Motor neuron (in vitro differentiated cells): ENCODE results near the gene IRAK4. TPM values are rescaled to one million over a fixed set of nuclear protein-coding genes. Genes with fewer than 3 reads are reported as not detected.

Experiments used
- ATAC-seq, 8 experiments: fragments of 200-7000 bp; cut with Tn5 transposase; replicated peaks in 6 of 8; 2 replicates each; pipeline ENCODE4 v1.8.0; 2021; ENCODE audit warnings: mild to moderate bottlenecking in 8 of 8, moderate library complexity in 8 of 8
- H3K27ac ChIP-seq, 2 donors: fragments of 250-450 bp; sonication (Bioruptor Pico); 2 replicates each; pipeline ENCODE4 v1.9.0; 2021; ENCODE audit warnings: antibody characterized with exemption in 2 of 2, mild to moderate bottlenecking in 2 of 2, moderate library complexity in 1 of 2
- H3K4me1 ChIP-seq, 2 donors: fragments of 250-450 bp; sonication (Bioruptor Pico); replicated peaks in 1 of 2; 2 replicates each; pipeline ENCODE4 v1.6.1; 2021; ENCODE audit warnings: antibody characterized with exemption in 2 of 2, mild to moderate bottlenecking in 2 of 2, moderate library complexity in 1 of 2
- H3K4me3 ChIP-seq, 5 donors: fragments of 250-450 bp; sonication (Bioruptor Pico); 2 replicates each; pipeline ENCODE4 v1.9.0; 2021; ENCODE audit warnings: antibody characterized with exemption in 5 of 5, mild to moderate bottlenecking in 5 of 5, moderate library complexity in 4 of 5
- WGBS, 10 experiments: fragments of 450-650 bp; shearing (Covaris generic); methylation state at CpG; one replicate each; pipeline ENCODE4 v1.0.0; 2022; 5-methylcytosine and 5-hydroxymethylcytosine counted together
- in situ Hi-C, 9 experiments: fragments of 400-800 bp; cut with MboI; loops; one replicate each; pipeline ENCODE4 v1.15.0; 2021; ENCODE audit warnings: low sequenced_read_pairs in 9 of 9, low pct_unique_long_range_greater_than_20kb in 2 of 9; ENCODE audit not compliant: unreplicated experiment in 9 of 9
- total RNA-seq, 8 experiments: library from RNA; unstranded; fragments of 300-600 nt; gene quantifications; 2 replicates each; pipeline versions ENCODE4 v1.2.3 to v1.2.4, GENCODE V29; 2022

IRAK4 gene
- total RNA-seq, 8 experiments from 2014 or later, result 4.2 to 18.4 (median 7.8) TPM

DNA sequence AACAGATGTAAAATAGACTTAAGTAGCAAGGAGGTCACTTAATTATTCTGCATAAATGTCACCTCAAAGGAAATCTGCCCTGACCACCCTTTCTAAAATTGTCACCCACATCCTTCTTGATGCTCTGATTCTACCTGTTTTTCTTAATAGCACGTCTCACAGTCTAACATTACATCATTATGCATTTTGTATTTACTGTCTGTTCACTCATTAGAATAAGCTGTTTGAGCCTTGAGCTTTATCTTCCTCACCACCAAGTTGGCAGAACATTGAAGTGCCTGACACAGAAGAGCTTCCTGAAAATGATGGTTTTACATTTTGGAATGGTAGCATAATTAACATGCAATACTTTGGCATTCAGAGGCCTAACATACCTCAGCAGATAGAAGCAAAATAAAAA, 68.3 kb downstream of the IRAK4 start:
- Histone ChIP-seq H3K27ac (no peak overlapping the region), H3K4me3 (no peak overlapping the region), H3K4me1 (no peaks in the 10 kb centered on the region)
- 0 to 100% (median 35%) methylated on average over 1 of the region's 1 CpG; no CpG with 5 or more reads in 2 of the 10 experiments for WGBS, 10 experiments
- in situ Hi-C loops, result no loop called here
- ATAC-seq, result peak in 2 of 8 experiments; percentile 69 to 78

- WGBS, 10 experiments, result 40 to 100% (median 81%) methylated on average over 1 to 4 of the region's 4 CpGs; no CpG with 5 or more reads in 1 of the 10 experiments
- peaks cover 0 to 4% of the 10 kb centered on the region in 2 donors for H3K4me1 ChIP-seq
- no peak for ATAC-seq
- in situ Hi-C loops, result no loop called here
- H3K27ac ChIP-seq, result no peak overlapping the region
- H3K4me3 ChIP-seq, result no peak overlapping the region
Measured at GRCh38 chr12:43832463-43833168, 73.9 kb downstream of the IRAK4 start.

DNA sequence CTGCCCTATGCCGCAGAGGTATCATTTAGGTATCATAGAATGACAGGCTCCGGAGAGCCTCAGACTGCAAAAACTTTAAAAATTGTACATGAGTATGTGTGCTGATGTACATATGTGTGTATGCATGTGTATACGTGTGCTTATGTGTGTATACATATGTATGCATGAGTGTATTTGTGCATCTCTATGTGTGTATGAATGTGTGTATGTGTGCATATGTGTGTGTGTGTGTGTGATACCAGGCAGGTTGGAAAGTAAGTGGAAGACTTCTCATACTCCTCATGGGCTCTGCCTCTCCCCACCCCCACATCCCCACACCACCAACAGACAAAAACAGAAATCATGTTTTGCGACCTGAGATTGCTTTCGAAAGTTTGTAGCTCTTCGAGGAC, 76.5 kb downstream of the IRAK4 start:
- 0 to 100% (median 100%) methylated on average over 1 to 3 of the region's 6 CpGs; no CpG with 5 or more reads in 3 of the 10 experiments for WGBS, 10 experiments
- no peak overlapping the region for H3K27ac ChIP-seq

DNA sequence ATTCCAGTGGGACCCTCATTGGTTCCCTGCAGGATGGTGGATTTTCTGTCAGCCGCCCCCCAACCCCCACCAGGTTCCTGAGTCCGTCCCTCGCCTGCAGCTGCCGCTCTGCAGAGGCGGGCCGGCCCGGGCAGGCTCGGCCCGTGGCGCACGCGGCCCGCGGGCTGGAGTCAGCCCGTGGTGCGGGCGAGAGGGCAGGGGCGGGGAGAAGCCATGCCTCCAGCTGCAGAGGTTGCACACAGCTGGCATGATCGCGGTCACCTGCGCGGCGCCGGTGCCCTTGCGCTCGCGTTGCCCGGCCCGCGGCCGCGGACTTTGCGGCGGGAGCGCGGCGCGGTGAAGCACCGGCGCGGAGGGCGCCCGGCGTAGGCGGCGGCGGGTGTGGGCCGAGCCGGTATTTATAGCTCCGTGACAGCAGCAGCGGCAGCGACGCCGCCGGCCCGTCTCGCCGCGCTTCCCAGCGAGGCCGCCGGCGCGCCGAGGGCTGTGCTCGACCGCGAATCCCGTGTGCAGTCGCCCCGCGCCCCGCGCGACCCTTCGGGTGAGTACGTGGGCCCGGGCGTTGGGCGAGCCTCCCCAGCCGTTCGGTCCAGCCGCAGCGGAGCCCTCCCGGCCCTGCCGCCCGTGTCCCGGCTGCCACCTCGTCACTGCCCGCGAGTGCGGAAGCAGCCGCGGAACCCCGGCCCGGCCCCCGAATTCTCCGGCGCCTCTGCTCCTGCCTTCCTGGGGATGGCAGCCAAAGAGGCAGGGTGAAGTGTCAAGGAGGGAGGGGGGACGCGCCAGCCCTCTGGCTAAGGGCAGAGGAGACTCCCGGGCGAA, 77.1 kb downstream of the IRAK4 start, which contains the start of gene TMEM117:
Gene TMEM117, plus strand, starts transcription at position 426 of the 819 bp plus-strand sequence.
- H3K4me1 ChIP-seq, result peaks cover 0 to 4% of the 10 kb centered on the region in 2 donors
- ATAC-seq, result peak; percentile 80 to 89 (median 83)
- WGBS, 10 experiments, result 0 to 3% (median 0%) methylated on average over 2 to 14 of the region's 103 CpGs; no CpG with 5 or more reads in 5 of the 10 experiments
- peak within 1 kb of the TSS in 1 of 2 donors; percentile 47 for H3K27ac ChIP-seq
- in situ Hi-C loops, result no loop called here
- peak within 1 kb of the TSS; percentile 48 to 89 (median 57) for H3K4me3 ChIP-seq

More for the DNA sequence above, 76.5 kb downstream of the IRAK4 start:
- in situ Hi-C loops, result no loop called here
- peak; percentile 4 to 29 (median 16) for ATAC-seq
- H3K4me1 ChIP-seq, result peaks cover 0 to 4% of the 10 kb centered on the region in 2 donors
- H3K4me3 ChIP-seq, result peak overlapping the region; percentile 48 to 89 (median 57)

DNA sequence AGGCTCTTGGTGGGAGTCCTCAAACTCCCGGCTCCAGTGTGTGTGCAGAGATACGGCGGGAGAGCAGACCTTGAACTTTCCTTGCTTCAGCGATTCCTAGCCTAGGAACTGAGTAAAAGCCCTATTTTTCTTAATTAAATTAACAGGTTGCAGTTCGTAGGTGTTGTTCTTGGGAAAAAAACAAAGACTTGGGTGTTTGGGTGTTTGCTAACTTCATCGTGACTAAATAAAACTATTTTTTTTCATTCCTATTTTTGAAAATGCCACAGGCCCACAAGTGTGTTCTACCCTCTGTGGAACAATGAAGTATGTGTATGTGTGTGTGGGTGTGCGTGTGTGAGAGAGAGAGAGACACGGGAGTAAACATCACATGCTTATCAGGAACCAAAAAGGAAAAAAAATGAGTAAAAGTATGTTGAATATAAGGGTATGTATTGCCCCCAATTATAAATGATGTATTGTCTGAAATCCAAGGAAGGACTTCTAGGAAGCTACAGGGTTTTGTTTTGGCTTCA, 77.8 kb downstream of the IRAK4 start:
- H3K4me3 ChIP-seq, result peak overlapping the region; percentile 48 to 89 (median 57)
- 0 to 29% (median 16%) methylated on average over 2 to 7 of the region's 8 CpGs; no CpG with 5 or more reads in 1 of the 10 experiments for WGBS, 10 experiments
- peaks cover 0 to 4% of the 10 kb centered on the region in 2 donors for H3K4me1 ChIP-seq
- in situ Hi-C loops, result no loop called here
- peak overlapping the region in 1 of 2 donors; percentile 47 for H3K27ac ChIP-seq
- ATAC-seq, result peak; percentile 4 to 73 (median 29)

Other genes starting within 250 kb of the IRAK4 start
- gene ADAMTS20, start 206.7 kb upstream of the IRAK4 start, total RNA-seq, result 1 to 10 TPM in 4 of 8 experiments, under 1 TPM in 2, not detected in 2; 0.05 to 4.8 (median 2.4) TPM
- gene PUS7L, start 161 bp upstream of the IRAK4 start, total RNA-seq, result 10 to 100 TPM in 7 of 8 experiments, 1 to 10 TPM in 1; 8.9 to 21.7 (median 13.4) TPM
- gene TWF1, start 47.4 kb downstream of the IRAK4 start, total RNA-seq, result 100 to 1,000 TPM in 2 of 8 experiments, 10 to 100 TPM in 6; 61.3 to 122 (median 78.4) TPM
- gene TMEM117, start 77.1 kb downstream of the IRAK4 start, total RNA-seq, result 10 to 100 TPM in 2 of 8 experiments, 1 to 10 TPM in 6; 3.1 to 13.2 (median 7.0) TPM